GM12865 (cell line): ENCODE data around the gene OCIAD2.
"Not testable (repeated sequence)": the region's sequence is repeated elsewhere in the genome, so short reads cannot be mapped to it uniquely, and the experiment has no call there.

Experiments
- DNase-seq: peaks from one replicate; pipeline ENCODE4 v3.0.0; 2010; ENCODE audit warnings: low read depth
- H3K4me3 ChIP-seq: 2 replicates; pipeline ENCODE4 v1.5.1; 2011; ENCODE audit warnings: mild to moderate bottlenecking, low read depth, low read length, control low read depth
- CTCF ChIP-seq: IDR thresholded peaks from 2 replicates; pipeline ENCODE4 v1.5.1; 2011; ENCODE audit warnings: low read length, control low read depth, low read depth, inconsistent platforms; ENCODE audit not compliant: insufficient read depth; ENCODE audit errors: missing control alignments

OCIAD2 gene

GRCh38 chr4:48901196-48901595 lies 5.4 kb downstream of the OCIAD2 start:
- TF ChIP-seq CTCF = no peak
- DNase-seq = no peak
- no peak overlapping the region for H3K4me3 ChIP-seq

DNA sequence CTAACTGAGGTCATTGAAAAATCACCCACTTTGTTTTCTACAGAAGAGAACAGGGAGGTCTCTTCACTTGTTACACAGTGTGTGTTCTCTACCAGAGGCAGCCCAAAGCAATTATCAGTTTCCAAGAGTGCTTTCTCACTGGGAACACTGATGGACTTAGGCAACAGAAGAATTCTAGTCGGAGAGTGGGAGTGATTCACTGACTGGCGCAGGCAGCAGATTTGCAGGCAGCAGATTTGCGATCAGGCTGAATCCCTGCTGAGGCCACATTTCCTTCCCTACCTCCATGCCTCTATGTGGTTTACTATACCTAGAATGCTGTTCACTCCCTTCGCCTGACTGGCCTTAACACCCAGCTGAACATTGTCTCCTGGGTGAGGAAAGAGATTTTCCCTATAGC lies 6.6 kb downstream of the OCIAD2 start:
- no peak for DNase-seq
- TF ChIP-seq CTCF = no peak
- no peak overlapping the region for H3K4me3 ChIP-seq

- H3K4me3 ChIP-seq = no peak overlapping the region
- no peak for DNase-seq
- no peak for TF ChIP-seq CTCF
These were observed 7.2 kb downstream of the OCIAD2 start for GRCh38 chr4:48899432-48899749.

DNA sequence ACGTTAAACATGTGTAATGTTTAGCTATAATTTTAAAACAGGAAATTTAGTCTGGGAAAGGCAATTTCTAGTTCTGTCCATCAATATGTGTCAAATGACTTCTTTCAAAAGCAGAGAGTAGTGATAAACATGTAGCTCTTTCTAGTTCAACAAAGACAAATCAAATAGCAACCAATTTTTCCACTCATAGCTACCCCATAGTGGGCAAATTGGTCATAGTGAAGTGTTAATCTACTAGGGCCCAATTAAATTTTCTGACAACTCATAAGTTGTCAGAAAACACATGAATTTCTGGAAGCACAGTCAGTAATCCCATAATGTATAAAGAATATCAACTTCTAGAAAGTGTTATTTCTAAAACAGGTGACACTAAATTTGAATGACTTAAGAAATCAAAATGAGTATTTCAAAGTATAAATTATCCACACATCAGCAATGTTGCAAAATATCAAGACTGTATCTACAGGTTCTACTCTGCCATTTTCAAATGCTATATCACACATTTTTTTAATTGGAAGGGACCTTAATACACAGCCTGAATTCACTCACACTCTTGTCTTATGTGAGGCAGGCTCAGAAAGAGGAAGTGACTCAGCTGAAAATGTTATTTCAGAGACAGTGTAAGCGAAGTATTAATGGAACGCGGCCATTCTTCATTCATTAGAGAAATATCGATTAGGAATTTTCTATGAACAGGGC lies 7.7 kb downstream of the OCIAD2 start:
- no peak for DNase-seq
- no peak for TF ChIP-seq CTCF

GRCh38 chr4:48896845-48897244 lies 9.7 kb downstream of the OCIAD2 start:
- no peak for TF ChIP-seq CTCF
- no peak for DNase-seq

More for the DNA sequence above, 7.7 kb downstream of the OCIAD2 start:
- H3K4me3 ChIP-seq = no peak overlapping the region

DNA sequence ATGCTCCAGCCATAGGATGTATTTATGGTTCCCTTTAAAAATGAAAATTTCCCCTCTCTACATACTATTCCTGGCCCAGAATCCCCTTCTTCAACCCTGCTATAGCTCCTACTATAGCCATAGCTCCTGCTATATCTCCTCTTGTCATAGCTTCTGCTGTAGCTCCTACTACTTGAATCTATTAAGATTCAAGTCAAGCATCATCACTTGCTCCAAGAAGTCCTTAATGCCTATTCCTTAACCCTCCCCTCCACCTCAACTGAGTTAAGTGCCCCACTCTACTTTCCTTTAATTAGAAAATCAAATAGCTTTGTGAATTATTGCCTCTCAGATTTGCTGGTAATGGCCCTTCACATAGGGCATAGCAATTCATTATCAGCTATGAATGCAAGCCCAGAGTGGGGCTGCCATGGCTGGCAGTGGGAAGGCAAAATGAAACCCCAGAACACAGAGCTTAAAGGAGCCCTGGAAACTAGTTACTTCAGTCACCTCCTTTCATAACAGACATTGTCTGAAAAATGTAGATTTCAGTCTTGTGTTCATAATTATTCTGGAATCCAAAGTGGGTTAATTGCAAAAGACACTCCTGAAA lies 15.4 kb downstream of the OCIAD2 start:
- no peak for TF ChIP-seq CTCF
- no peak for DNase-seq
- no peak overlapping the region for H3K4me3 ChIP-seq

More at GRCh38 chr4:48896845-48897244, 9.7 kb downstream of the OCIAD2 start:
- no peak overlapping the region for H3K4me3 ChIP-seq

- not testable (repeated sequence) for H3K4me3 ChIP-seq, DNase-seq
These were observed 16.8 kb downstream of the OCIAD2 start for GRCh38 chr4:48889750-48890149.

GRCh38 chr4:48881646-48882045 lies 24.9 kb downstream of the OCIAD2 start:
- DNase-seq, H3K4me3 ChIP-seq: not testable (repeated sequence)
